Measurements from ENCODE around the gene PPCS. TPM values are rescaled to one million over a fixed set of nuclear protein-coding genes. Genes with fewer than 3 reads are reported as not detected.

PPCS gene
- total and polyA plus RNA-seq, 2 donors (not counting 3 experiments of a cell fraction or from before 2014, with no cell fraction given) = 31.7 to 32.6 TPM

GRCh38 chr1:42423681-42424080 lies 32.7 kb upstream of the PPCS start:
- Histone ChIP-seq H3K9ac (replicated peaks; ENCODE audit: extremely low read depth, insufficient read depth, low read length) (no peak overlapping the region), H3K4me2 (ENCODE audit: insufficient read depth, low read length) (no peak overlapping the region), H2AFZ (ENCODE audit: low read depth, low read length) (no peak overlapping the region), H3K27ac (ENCODE audit: insufficient read depth, low read depth, low read length) (no peak overlapping the region), H3K79me2 (ENCODE audit: control insufficient read depth, insufficient read depth, low read length) (no peaks in the 10 kb centered on the region), H4K20me1 (replicated peaks; ENCODE audit: control insufficient read depth, extremely low read depth, insufficient read depth, low read length) (no peaks in the 10 kb centered on the region), H3K27me3 (ENCODE audit: control insufficient read depth in 2 of 2, insufficient read depth in 2 of 2, low read length in 2 of 2) (peaks cover 5 to 11% of the 10 kb centered on the region in 2 experiments), H3K9me1 (replicated peaks; ENCODE audit: control insufficient read depth, extremely low read depth, insufficient read depth, low read length) (no peaks in the 10 kb centered on the region), H3K4me3 (replicated peaks in 1 of 3; ENCODE audit: insufficient read depth in 1 of 3, low read depth in 1 of 3, low read length in 3 of 3) (no peak overlapping the region), H3K36me3 (ENCODE audit: control insufficient read depth in 2 of 2, extremely low read depth in 1 of 2, insufficient read depth in 2 of 2, low read length in 2 of 2) (no peaks in the 10 kb centered on the region), H3K4me1 (ENCODE audit: control insufficient read depth, extremely low read depth, insufficient read depth, low read length) (peaks cover 15% of the 10 kb centered on the region), H3K9me3 (replicated peaks; ENCODE audit: control insufficient read depth, insufficient read depth, low read length) (no peaks in the 10 kb centered on the region)
- CTCF ChIA-PET = no interaction called here
- no peak for TF ChIP-seq FOS (IDR thresholded peaks at IDR 0.05; ENCODE audit: borderline replicate concordance, insufficient read depth, low read length)
- DNase-seq (ENCODE audit: low read depth, low spot score) (no peak), FAIRE-seq (no peak)
- no TSS peak for BruUV-seq (replicated peaks)
- POLR2A ChIA-PET = no interaction called here
- dilution Hi-C loops (cut with MboI; ENCODE audit: extremely low pct_ligation_motif_present, low sequenced_read_pairs) (no loop called here), intact Hi-C loops (cut with micrococcal nuclease) (no loop called here)

GRCh38 chr1:42424201-42424600 lies 32.1 kb upstream of the PPCS start:
- Histone ChIP-seq H3K4me1 (ENCODE audit: control insufficient read depth, extremely low read depth, insufficient read depth, low read length) (peaks cover 15% of the 10 kb centered on the region), H3K9ac (replicated peaks; ENCODE audit: extremely low read depth, insufficient read depth, low read length) (no peak overlapping the region), H3K4me3 (replicated peaks in 1 of 3; ENCODE audit: insufficient read depth in 1 of 3, low read depth in 1 of 3, low read length in 3 of 3) (no peak overlapping the region), H3K27me3 (ENCODE audit: control insufficient read depth in 2 of 2, insufficient read depth in 2 of 2, low read length in 2 of 2) (peaks cover 5 to 6% of the 10 kb centered on the region in 2 experiments), H2AFZ (ENCODE audit: low read depth, low read length) (no peak overlapping the region), H4K20me1 (replicated peaks; ENCODE audit: control insufficient read depth, extremely low read depth, insufficient read depth, low read length) (no peaks in the 10 kb centered on the region), H3K36me3 (ENCODE audit: control insufficient read depth in 2 of 2, extremely low read depth in 1 of 2, insufficient read depth in 2 of 2, low read length in 2 of 2) (no peaks in the 10 kb centered on the region), H3K9me3 (replicated peaks; ENCODE audit: control insufficient read depth, insufficient read depth, low read length) (no peaks in the 10 kb centered on the region), H3K9me1 (replicated peaks; ENCODE audit: control insufficient read depth, extremely low read depth, insufficient read depth, low read length) (no peaks in the 10 kb centered on the region), H3K27ac (ENCODE audit: insufficient read depth, low read depth, low read length) (no peak overlapping the region), H3K4me2 (ENCODE audit: insufficient read depth, low read length) (no peak overlapping the region), H3K79me2 (ENCODE audit: control insufficient read depth, insufficient read depth, low read length) (no peaks in the 10 kb centered on the region)
- no TSS peak for BruUV-seq (replicated peaks)
- DNase-seq (ENCODE audit: low read depth, low spot score) = no peak
- no peak for FAIRE-seq
- dilution Hi-C loops (cut with MboI; ENCODE audit: extremely low pct_ligation_motif_present, low sequenced_read_pairs) (no loop called here), intact Hi-C loops (cut with micrococcal nuclease) (no loop called here)
- ChIA-PET CTCF (interaction anchor here (0.6 kb wide), 1 partner anchor 221 kb away, joined by 3 read pairs; no protein-coding TSS in a partner anchor), POLR2A (no interaction called here)
- TF ChIP-seq EZH2 (IDR thresholded peaks at IDR 0.05; ENCODE audit: borderline replicate concordance, low read depth, low read length, severe bottlenecking) = no peak
- TF ChIP-seq CTCF (IDR thresholded peaks at IDR 0.05; ENCODE audit: extremely low read depth in 1 of 2, insufficient read depth in 1 of 2, low read depth in 1 of 2, low read length in 2 of 2) = no peak
- no peak for TF ChIP-seq JUN (IDR thresholded peaks at IDR 0.05; ENCODE audit: borderline replicate concordance, insufficient read depth, insufficient read length, low read depth)
- TF ChIP-seq POLR2A (IDR thresholded peaks at IDR 0.05; ENCODE audit: low read depth, low read length) = no peak
- no peak for TF ChIP-seq GATA2 (IDR thresholded peaks at IDR 0.05; ENCODE audit: insufficient read depth, insufficient read length, low read depth, low read length)
- no peak for TF ChIP-seq FOS (IDR thresholded peaks at IDR 0.05; ENCODE audit: borderline replicate concordance, insufficient read depth, low read length)
- no peak for TF ChIP-seq MAX (IDR thresholded peaks at IDR 0.05; ENCODE audit: insufficient read depth, insufficient read length)
- no peak for TF ChIP-seq MYC (IDR thresholded peaks at IDR 0.05; ENCODE audit: low read depth, low read length)
- TF ChIP-seq POLR2AphosphoS5 (IDR thresholded peaks at IDR 0.05; ENCODE audit: insufficient read depth, low read depth, low read length) = no peak

All from endothelial cell of umbilical vein (primary cell).